ENCODE measurements around the gene PRRG1. TPM values are rescaled to one million over a fixed set of nuclear protein-coding genes. Genes with fewer than 3 reads are reported as not detected.

The PRRG1 gene
- total RNA-seq, 1 experiment from 2014 or later: 9.0 TPM

GRCh38 chrX:37468124-37468739 lies 119.1 kb downstream of the PRRG1 start:
- Histone ChIP-seq H2AK5ac (ENCODE audit: insufficient read length, low read length) (no peak overlapping the region), H2AFZ (ENCODE audit: low read length) (no peak overlapping the region), H3K27ac (ENCODE audit: insufficient read length, low read depth, low read length) (peak overlapping the region; percentile 69), H2BK5ac (ENCODE audit: insufficient read length, low read length) (no peak overlapping the region), H3K23me2 (ENCODE audit: insufficient read length, low read depth, low read length, poor library complexity, severe bottlenecking) (no peaks in the 10 kb centered on the region), H3K4me2 (ENCODE audit: insufficient read depth, insufficient read length, low read length) (peak overlapping the region; percentile 2), H3K9ac (ENCODE audit: extremely low read depth, insufficient read length, low read length) (no peak overlapping the region), H2BK15ac (ENCODE audit: low read depth, low read length) (no peak overlapping the region), H3T11ph (ENCODE audit: low read length) (no peak overlapping the region), H2BK12ac (ENCODE audit: insufficient read length, low read depth, low read length) (no peak overlapping the region), H3K14ac (ENCODE audit: insufficient read depth, low read length) (no peak overlapping the region), H4K91ac (ENCODE audit: insufficient read length, low read depth, low read length) (peak overlapping the region; percentile 52), H3K56ac (ENCODE audit: insufficient read length, low read depth, low read length) (no peak overlapping the region), H3K4ac (ENCODE audit: low read depth, low read length) (no peak overlapping the region), H4K8ac (replicated peaks; ENCODE audit: insufficient read length, low read depth, low read length) (no peak overlapping the region), H4K20me1 (ENCODE audit: control insufficient read depth, insufficient read depth, insufficient read length) (no peaks in the 10 kb centered on the region), H3K18ac (ENCODE audit: insufficient read length, low read depth, low read length) (no peak overlapping the region), H3K79me2 (ENCODE audit: insufficient read depth, low read length) (no peaks in the 10 kb centered on the region), H3K23ac (ENCODE audit: insufficient read length, low read depth, low read length) (no peak overlapping the region), H3K27me3 (ENCODE audit: insufficient read depth, low read length) (no peaks in the 10 kb centered on the region), H2BK120ac (ENCODE audit: low read depth, low read length, poor library complexity, severe bottlenecking) (no peak overlapping the region), H4K5ac (ENCODE audit: insufficient read length, low read depth, low read length) (no peak overlapping the region), H2BK20ac (ENCODE audit: low read depth, low read length, poor library complexity, severe bottlenecking) (no peak overlapping the region), H3K4me1 (ENCODE audit: insufficient read depth, low read length) (peaks cover 10% of the 10 kb centered on the region; the same call in 1 of the 2 replicates), H3K79me1 (ENCODE audit: insufficient read depth, low read depth, low read length, poor library complexity, severe bottlenecking) (no peaks in the 10 kb centered on the region), H3K9me3 (ENCODE audit: control insufficient read depth, low read depth, low read length) (no peaks in the 10 kb centered on the region)
- no peaks in the 10 kb centered on the region; the same call in 1 of the 2 replicates for H3K27me3 Mint-ChIP-seq (ENCODE audit: low read depth)
- peaks cover 16 to 20% of the 10 kb centered on the region in 2 experiments for H3K4me1 Mint-ChIP-seq
- H3K27ac Mint-ChIP-seq: peak overlapping the region; percentile 90 to 94 (median 91); a peak in 6 of 7 replicates
- no CpG with 5 or more reads among the region's 3 CpGs for WGBS (ENCODE audit: extremely low coverage, insufficient read length, low lambda C conversion rate)
- H3K36me3 Mint-ChIP-seq (ENCODE audit: insufficient read depth in 1 of 3, low read depth in 3 of 3): peaks cover 9 to 33% (median 24%) of the 10 kb centered on the region in 3 experiments
- no peak for DNase-seq
- no peak overlapping the region for H3K4me3 Mint-ChIP-seq
- peaks cover 27 to 70% of the 10 kb centered on the region in 2 experiments for H3K9me3 Mint-ChIP-seq
- no peak for TF ChIP-seq CTCF (conservative IDR thresholded peaks at IDR 0.05)
